Coronary artery (tissue), 2 donors: ENCODE results near the gene SLC25A6.

Experiments
- DNase-seq: peaks from one replicate; pipeline ENCODE4 v3.0.0-alpha.2; 2017; ENCODE audit warnings: low spot score
- H3K27ac ChIP-seq, 2 donors: fragments of 200-600 bp; sonication (generic); one replicate each; pipeline ENCODE4 v1.5.1; 2016 to 2019
- H3K4me3 ChIP-seq: fragments of 200-600 bp; sonication (generic); 2 replicates; pipeline ENCODE4 v1.5.1; 2016; ENCODE audit warnings: mild to moderate bottlenecking, moderate library complexity
- CTCF ChIP-seq: fragments of 200-600 bp; sonication (generic); IDR thresholded peaks from one replicate; pipeline ENCODE4 v1.5.1; 2019; ENCODE audit warnings: antibody characterized with exemption

Gene SLC25A6

GRCh38 chrX:1400049-1400448, 8.1 kb upstream of the SLC25A6 start:
- Histone ChIP-seq H3K4me3 (no peak overlapping the region), H3K27ac (no peak overlapping the region)
- DNase-seq, result no peak
- no peak for TF ChIP-seq CTCF

- no peak for TF ChIP-seq CTCF
- no peak overlapping the region for H3K4me3 ChIP-seq
- DNase-seq, result no peak
- no peak overlapping the region for H3K27ac ChIP-seq
Measured at GRCh38 chrX:1398431-1399340, 6.8 kb upstream of the SLC25A6 start.

- no peak overlapping the region for H3K4me3 ChIP-seq
- no peak for TF ChIP-seq CTCF
- H3K27ac ChIP-seq, result no peak overlapping the region
- no peak for DNase-seq
Measured at GRCh38 chrX:1397441-1398270, 5.7 kb upstream of the SLC25A6 start.

GRCh38 chrX:1397001-1397400, 5.1 kb upstream of the SLC25A6 start:
- Histone ChIP-seq H3K27ac (no peak overlapping the region), H3K4me3 (no peak overlapping the region)
- TF ChIP-seq CTCF, result no peak
- no peak for DNase-seq

- H3K4me3 ChIP-seq, result no peak overlapping the region
- TF ChIP-seq CTCF, result no peak
- no peak for DNase-seq
- H3K27ac ChIP-seq, result no peak overlapping the region
Measured at GRCh38 chrX:1395646-1396216, 3.8 kb upstream of the SLC25A6 start.

- DNase-seq, result no peak
- no peak overlapping the region for H3K27ac ChIP-seq
- no peak overlapping the region for H3K4me3 ChIP-seq
- no peak for TF ChIP-seq CTCF
Measured at GRCh38 chrX:1394731-1395501, 3.0 kb upstream of the SLC25A6 start.
